OCI-LY7 (cell line): Measurements from ENCODE around the gene CCDC60. TPM values are rescaled to one million over a fixed set of nuclear protein-coding genes. Genes with fewer than 3 reads are reported as not detected.

Source experiments
- BruUV-seq: library from RNA; stranded (reverse); fragments of 400-500 nt; replicated peaks from 2 replicates; lab custom pipeline; 2021; lab: Mats Ljungman, UMichigan
- CTCF ChIA-PET: fragments of 300-600 bp; sonication (Branson Sonifier 250); formaldehyde crosslinking; loops from one replicate; lab custom pipeline; 2022; ENCODE audit warnings: antibody characterized with exemption; ENCODE audit not compliant: unreplicated experiment; lab: Charles Lee
- POLR2A ChIA-PET: fragments of 300-600 bp; sonication (Branson Sonifier 250); formaldehyde crosslinking; loops from one replicate; lab custom pipeline; 2022; ENCODE audit warnings: antibody characterized with exemption; lab: Charles Lee
- DNase-seq: peaks from one replicate; pipeline ENCODE4 v3.0.0-alpha.2; 2015; ENCODE audit warnings: low spot score
- H2AFZ ChIP-seq: fragments of 200-600 bp; sonication (generic), shearing (Covaris generic); 2 replicates; pipeline ENCODE4 v1.6.1; 2014; ENCODE audit warnings: mild to moderate bottlenecking, antibody characterized with exemption, low read length, moderate library complexity
- H3K27ac ChIP-seq: fragments of 200-600 bp; sonication (generic); 2 replicates; pipeline ENCODE4 v1.5.1; 2014; ENCODE audit warnings: mixed run types, low read depth, mild to moderate bottlenecking, moderate library complexity, low read length, inconsistent platforms; ENCODE audit not compliant: poor library complexity, severe bottlenecking
- H3K36me3 ChIP-seq: fragments of 200-600 bp; sonication (generic); 2 replicates; pipeline ENCODE4 v1.6.1; 2014; ENCODE audit warnings: mild to moderate bottlenecking, antibody characterized with exemption, low read length, moderate library complexity, mixed read lengths; ENCODE audit not compliant: insufficient read depth
- H3K4me1 ChIP-seq: fragments of 200-600 bp; sonication (generic); 2 replicates; pipeline ENCODE4 v1.5.1; 2014; ENCODE audit warnings: mild to moderate bottlenecking, low read length; ENCODE audit not compliant: insufficient read depth, poor library complexity, severe bottlenecking
- H3K4me2 ChIP-seq: fragments of 200-600 bp; sonication (generic); 2 replicates; pipeline ENCODE4 v1.6.1; 2014; ENCODE audit warnings: mild to moderate bottlenecking, low read length
- H3K4me3 ChIP-seq: fragments of 200-600 bp; sonication (generic); 2 replicates; pipeline ENCODE4 v1.5.1; 2014; ENCODE audit warnings: mild to moderate bottlenecking, low read depth, low read length; ENCODE audit not compliant: poor library complexity, severe bottlenecking
- H3K79me2 ChIP-seq: fragments of 200-600 bp; sonication (generic); 2 replicates; pipeline ENCODE4 v1.6.1; 2016; ENCODE audit warnings: low read depth, mild to moderate bottlenecking, low read length, moderate library complexity, mixed read lengths; ENCODE audit not compliant: insufficient read depth
- H3K9me2 ChIP-seq: fragments of 200-600 bp; sonication (generic); 2 replicates; pipeline ENCODE4 v1.6.1; 2016; ENCODE audit warnings: mild to moderate bottlenecking, low read length, mixed read lengths; ENCODE audit not compliant: insufficient read depth
- H3K9me3 ChIP-seq: fragments of 200-600 bp; sonication (generic); 2 replicates; pipeline ENCODE4 v1.6.1; 2014; ENCODE audit warnings: mild to moderate bottlenecking, mixed run types, low read length, mixed read lengths
- H4K20me1 ChIP-seq: fragments of 200-600 bp; sonication (generic); 2 replicates; pipeline ENCODE4 v1.6.1; 2014; ENCODE audit warnings: mild to moderate bottlenecking, antibody characterized with exemption, low read length, moderate library complexity, mixed read lengths; ENCODE audit not compliant: insufficient read depth
- EZH2phosphoT487 ChIP-seq: fragments of 200-600 bp; sonication (generic); IDR thresholded peaks from 2 replicates; pipeline ENCODE4 v1.6.1; 2018; ENCODE audit warnings: low read depth, borderline replicate concordance, mild to moderate bottlenecking, mixed run types, antibody characterized with exemption, low read length, moderate library complexity, mixed read lengths
- intact Hi-C: fragments of 100-400 bp; cut with micrococcal nuclease; formaldehyde crosslinking; loops from one replicate; pipeline ENCODE4 v1.10.0; 2022; ENCODE audit not compliant: unreplicated experiment
- total RNA-seq, 2 experiments: library from RNA; depleted of rRNA in 1 of 2; stranded (reverse); fragments of >200 nt in 1 of 2; shearing (Covaris generic) in 1 of 2; gene quantifications; 2 replicates each; pipeline ENCODE4 v1.2.3, GENCODE V29; 2014 to 2022
- TF ChIP-seq, protein P1 (sequence below): fragments of 200-600 bp; sonication (generic); conservative IDR thresholded peaks from 2 replicates; pipeline ENCODE4 v1.5.1; 2014; ENCODE audit warnings: mild to moderate bottlenecking, antibody characterized with exemption, low read length, moderate library complexity, mixed read lengths

Gene CCDC60
- total RNA-seq, 2 experiments from 2014 or later, result not detected

DNA sequence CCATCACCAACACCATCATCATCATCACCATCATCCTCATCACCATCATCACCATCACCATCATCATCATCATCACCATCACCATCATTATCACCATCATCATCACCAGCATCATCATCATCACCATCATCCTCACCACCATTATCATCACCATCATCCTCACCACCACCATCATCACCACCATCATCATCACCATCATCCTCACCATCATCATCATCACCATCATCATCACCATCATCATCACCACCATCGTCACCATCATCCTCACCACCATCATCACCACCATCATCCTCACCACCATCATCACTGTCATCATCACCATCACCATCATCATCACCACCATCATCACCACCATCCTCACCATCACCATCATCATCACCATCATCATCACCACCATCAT is 146.0 kb downstream of the CCDC60 start:
- no peaks in the 10 kb centered on the region for H4K20me1 ChIP-seq
- H3K4me1 ChIP-seq, result no peaks in the 10 kb centered on the region
- no peaks in the 10 kb centered on the region for H3K36me3 ChIP-seq
- H3K4me3 ChIP-seq, result no peak overlapping the region
- ChIA-PET POLR2A (no interaction called here), CTCF (no interaction called here)
- H3K9me2 ChIP-seq, result no peaks in the 10 kb centered on the region
- H3K27ac ChIP-seq, result no peak overlapping the region
- no peak overlapping the region for H2AFZ ChIP-seq
- TF ChIP-seq, protein P1, sequence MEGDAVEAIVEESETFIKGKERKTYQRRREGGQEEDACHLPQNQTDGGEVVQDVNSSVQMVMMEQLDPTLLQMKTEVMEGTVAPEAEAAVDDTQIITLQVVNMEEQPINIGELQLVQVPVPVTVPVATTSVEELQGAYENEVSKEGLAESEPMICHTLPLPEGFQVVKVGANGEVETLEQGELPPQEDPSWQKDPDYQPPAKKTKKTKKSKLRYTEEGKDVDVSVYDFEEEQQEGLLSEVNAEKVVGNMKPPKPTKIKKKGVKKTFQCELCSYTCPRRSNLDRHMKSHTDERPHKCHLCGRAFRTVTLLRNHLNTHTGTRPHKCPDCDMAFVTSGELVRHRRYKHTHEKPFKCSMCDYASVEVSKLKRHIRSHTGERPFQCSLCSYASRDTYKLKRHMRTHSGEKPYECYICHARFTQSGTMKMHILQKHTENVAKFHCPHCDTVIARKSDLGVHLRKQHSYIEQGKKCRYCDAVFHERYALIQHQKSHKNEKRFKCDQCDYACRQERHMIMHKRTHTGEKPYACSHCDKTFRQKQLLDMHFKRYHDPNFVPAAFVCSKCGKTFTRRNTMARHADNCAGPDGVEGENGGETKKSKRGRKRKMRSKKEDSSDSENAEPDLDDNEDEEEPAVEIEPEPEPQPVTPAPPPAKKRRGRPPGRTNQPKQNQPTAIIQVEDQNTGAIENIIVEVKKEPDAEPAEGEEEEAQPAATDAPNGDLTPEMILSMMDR, result no peak
- no peak for TF ChIP-seq EZH2phosphoT487
- intact Hi-C loops, result no loop called here
- H3K79me2 ChIP-seq, result no peaks in the 10 kb centered on the region
- no peak overlapping the region for H3K4me2 ChIP-seq
- no TSS peak for BruUV-seq
- DNase-seq, result no peak
- no peaks in the 10 kb centered on the region for H3K9me3 ChIP-seq

DNA sequence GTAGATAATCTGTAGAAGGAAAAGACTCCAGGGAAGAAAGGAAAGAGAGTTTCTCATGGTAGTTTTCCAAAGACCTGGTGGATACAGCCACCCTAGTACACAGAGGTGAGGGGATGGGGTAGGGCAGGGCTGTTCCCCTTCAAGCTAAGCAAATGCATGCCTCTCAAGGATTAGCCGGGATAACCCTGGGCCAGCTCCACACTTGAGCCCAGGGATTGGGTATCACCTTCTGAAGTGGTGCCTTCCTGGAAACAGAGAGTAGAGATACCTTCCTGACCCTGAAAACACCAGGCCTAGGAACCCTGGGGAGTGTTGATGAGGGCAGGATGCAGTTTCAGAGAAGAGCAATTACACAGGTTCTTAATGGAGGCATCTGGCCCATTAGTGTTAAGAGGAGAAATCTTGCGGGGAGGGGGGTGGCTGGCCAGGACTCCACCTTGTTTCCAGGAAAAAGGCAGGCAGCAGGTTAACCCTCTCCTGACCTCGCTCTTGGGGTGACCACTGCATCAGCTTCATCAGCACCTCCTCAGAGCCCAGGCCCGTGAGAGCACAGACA is 152.1 kb downstream of the CCDC60 start:
- no peak overlapping the region for H3K27ac ChIP-seq
- CTCF ChIA-PET, result no interaction called here
- no TSS peak for BruUV-seq
- TF ChIP-seq, protein P1, result no peak
- TF ChIP-seq EZH2phosphoT487, result no peak
- no peak overlapping the region for H3K4me2 ChIP-seq
- H3K9me2 ChIP-seq, result no peaks in the 10 kb centered on the region
- no peak for DNase-seq
- H3K36me3 ChIP-seq, result no peaks in the 10 kb centered on the region
- no peaks in the 10 kb centered on the region for H3K9me3 ChIP-seq
- intact Hi-C loops, result no loop called here
- no peaks in the 10 kb centered on the region for H4K20me1 ChIP-seq
- H3K4me3 ChIP-seq, result no peak overlapping the region
- POLR2A ChIA-PET, result interaction anchor here (1.2 to 1.3 kb wide), 2 partner anchors 10 to 11 kb away, joined by 3 to 4 read pairs; no protein-coding TSS in a partner anchor
- H2AFZ ChIP-seq, result no peak overlapping the region
- H3K79me2 ChIP-seq, result no peaks in the 10 kb centered on the region
- H3K4me1 ChIP-seq, result no peaks in the 10 kb centered on the region

DNA sequence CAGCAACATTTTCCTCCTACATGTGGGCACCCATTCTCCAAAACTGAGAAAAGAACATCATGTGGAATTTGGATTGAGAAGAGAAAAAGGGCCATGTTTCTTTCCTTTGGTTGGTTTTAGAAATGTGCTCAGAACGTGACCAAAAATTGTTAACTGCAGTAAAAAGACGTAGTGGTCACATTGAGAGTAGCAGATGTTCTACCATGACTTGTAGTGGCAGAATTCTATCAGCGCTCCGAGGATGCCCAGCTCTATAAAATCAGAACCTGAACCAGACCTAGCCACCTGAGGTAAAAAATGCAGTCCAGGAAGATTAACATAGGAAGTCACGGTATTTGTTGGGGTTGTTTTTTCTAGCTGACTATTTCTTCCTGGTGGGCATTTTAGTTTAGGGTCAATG is 157.3 kb downstream of the CCDC60 start:
- H3K27ac ChIP-seq, result no peak overlapping the region
- H4K20me1 ChIP-seq, result no peaks in the 10 kb centered on the region
- H3K4me2 ChIP-seq, result no peak overlapping the region
- H2AFZ ChIP-seq, result no peak overlapping the region
- DNase-seq, result no peak
- BruUV-seq, result no TSS peak
- intact Hi-C loops, result no loop called here
- H3K4me3 ChIP-seq, result no peak overlapping the region
- no peaks in the 10 kb centered on the region for H3K4me1 ChIP-seq
- ChIA-PET CTCF (no interaction called here), POLR2A (no interaction called here)
- H3K9me2 ChIP-seq, result no peaks in the 10 kb centered on the region
- no peaks in the 10 kb centered on the region for H3K9me3 ChIP-seq
- TF ChIP-seq, protein P1, result no peak
- TF ChIP-seq EZH2phosphoT487, result no peak
- H3K79me2 ChIP-seq, result no peaks in the 10 kb centered on the region
- H3K36me3 ChIP-seq, result no peaks in the 10 kb centered on the region
